Ishikawa (cell line): Measurements from ENCODE around the gene ENDOG.

Experiments used
- CEBPB ChIP-seq: IDR thresholded peaks from 2 replicates; pipeline ENCODE4 v1.6.1; 2012
- CREB1 ChIP-seq: IDR thresholded peaks from 2 replicates; pipeline ENCODE4 v1.6.1; 2012; ENCODE audit warnings: low read depth
- EGR1 ChIP-seq: IDR thresholded peaks from 2 replicates; pipeline ENCODE4 v1.6.1; 2012
- EP300 ChIP-seq: IDR thresholded peaks from 2 replicates; pipeline ENCODE4 v1.6.1; 2012; ENCODE audit warnings: borderline replicate concordance
- FOXM1 ChIP-seq: IDR thresholded peaks from 2 replicates; pipeline ENCODE4 v1.6.1; 2012; ENCODE audit warnings: low read depth, borderline replicate concordance
- MAX ChIP-seq: IDR thresholded peaks from 2 replicates; pipeline ENCODE4 v1.6.1; 2012
- RAD21 ChIP-seq: IDR thresholded peaks from 2 replicates; pipeline ENCODE4 v1.6.1; 2012; ENCODE audit warnings: low read depth
- TAF1 ChIP-seq: IDR thresholded peaks from 2 replicates; pipeline ENCODE4 v1.6.1; 2012; ENCODE audit warnings: low read depth, mild to moderate bottlenecking
- TCF12 ChIP-seq: IDR thresholded peaks from 2 replicates; pipeline ENCODE4 v1.6.1; 2012; ENCODE audit warnings: low read depth
- TEAD4 ChIP-seq: IDR thresholded peaks from 2 replicates; pipeline ENCODE4 v1.6.1; 2012
- USF1 ChIP-seq: IDR thresholded peaks from 2 replicates; pipeline ENCODE4 v1.6.1; 2012
- YY1 ChIP-seq: IDR thresholded peaks from 2 replicates; pipeline ENCODE4 v1.6.1; 2012; ENCODE audit warnings: low read depth
- ZBTB7A ChIP-seq: IDR thresholded peaks from 2 replicates; pipeline ENCODE4 v1.6.1; 2012; ENCODE audit warnings: low read depth
- TF ChIP-seq, protein P1 (sequence below): IDR thresholded peaks from 2 replicates; pipeline ENCODE4 v1.6.1; 2012; ENCODE audit warnings: low read depth, mild to moderate bottlenecking

DNA sequence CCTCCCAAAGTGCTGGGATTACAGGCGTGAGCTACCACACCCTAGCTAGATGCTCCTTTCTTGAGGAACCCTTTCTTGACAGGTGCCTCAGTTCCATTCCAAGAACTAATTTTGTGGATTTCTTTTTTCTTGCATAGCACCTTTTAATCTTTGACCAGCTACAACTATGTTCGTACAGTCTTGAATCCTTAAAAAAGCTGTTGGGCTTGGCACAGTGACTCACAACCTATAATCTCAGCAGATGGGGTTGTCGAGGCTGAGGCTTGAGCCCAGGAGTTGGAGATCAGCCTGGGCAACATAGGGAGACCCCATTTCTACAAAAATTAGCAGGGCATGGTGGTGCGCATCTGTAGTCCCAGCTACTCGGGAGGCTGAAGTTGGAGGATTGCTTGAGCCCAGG is 45.3 kb upstream of the ENDOG start:
- TF ChIP-seq FOXM1 (no peak), TAF1 (no peak), RAD21 (no peak), MAX (no peak), ZBTB7A (no peak), YY1 (no peak), EP300 (no peak), EGR1 (no peak), CEBPB (no peak), TCF12 (no peak), TEAD4 (no peak), USF1 (no peak), CREB1 (no peak)
- TF ChIP-seq, protein P1, sequence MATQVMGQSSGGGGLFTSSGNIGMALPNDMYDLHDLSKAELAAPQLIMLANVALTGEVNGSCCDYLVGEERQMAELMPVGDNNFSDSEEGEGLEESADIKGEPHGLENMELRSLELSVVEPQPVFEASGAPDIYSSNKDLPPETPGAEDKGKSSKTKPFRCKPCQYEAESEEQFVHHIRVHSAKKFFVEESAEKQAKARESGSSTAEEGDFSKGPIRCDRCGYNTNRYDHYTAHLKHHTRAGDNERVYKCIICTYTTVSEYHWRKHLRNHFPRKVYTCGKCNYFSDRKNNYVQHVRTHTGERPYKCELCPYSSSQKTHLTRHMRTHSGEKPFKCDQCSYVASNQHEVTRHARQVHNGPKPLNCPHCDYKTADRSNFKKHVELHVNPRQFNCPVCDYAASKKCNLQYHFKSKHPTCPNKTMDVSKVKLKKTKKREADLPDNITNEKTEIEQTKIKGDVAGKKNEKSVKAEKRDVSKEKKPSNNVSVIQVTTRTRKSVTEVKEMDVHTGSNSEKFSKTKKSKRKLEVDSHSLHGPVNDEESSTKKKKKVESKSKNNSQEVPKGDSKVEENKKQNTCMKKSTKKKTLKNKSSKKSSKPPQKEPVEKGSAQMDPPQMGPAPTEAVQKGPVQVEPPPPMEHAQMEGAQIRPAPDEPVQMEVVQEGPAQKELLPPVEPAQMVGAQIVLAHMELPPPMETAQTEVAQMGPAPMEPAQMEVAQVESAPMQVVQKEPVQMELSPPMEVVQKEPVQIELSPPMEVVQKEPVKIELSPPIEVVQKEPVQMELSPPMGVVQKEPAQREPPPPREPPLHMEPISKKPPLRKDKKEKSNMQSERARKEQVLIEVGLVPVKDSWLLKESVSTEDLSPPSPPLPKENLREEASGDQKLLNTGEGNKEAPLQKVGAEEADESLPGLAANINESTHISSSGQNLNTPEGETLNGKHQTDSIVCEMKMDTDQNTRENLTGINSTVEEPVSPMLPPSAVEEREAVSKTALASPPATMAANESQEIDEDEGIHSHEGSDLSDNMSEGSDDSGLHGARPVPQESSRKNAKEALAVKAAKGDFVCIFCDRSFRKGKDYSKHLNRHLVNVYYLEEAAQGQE: no peak
